Body of pancreas (tissue), 4 donors: ENCODE data around the gene AUH.

Experiments
- CTCF ChIP-seq, 7 experiments: fragments of 450-650 bp in 4 of 7; fragments of 200-600 bp in 3 of 7; sonication (generic) in 3 of 7; IDR thresholded peaks; one replicate each; pipeline ENCODE4 v1.5.1; 2016 to 2019; ENCODE audit warnings: antibody characterized with exemption in 7 of 7
- POLR2A ChIP-seq, 3 donors: fragments of 450-650 bp; IDR thresholded peaks; one replicate each; pipeline ENCODE4 v1.6.1; 2016; ENCODE audit warnings: antibody characterized with exemption in 3 of 3, mild to moderate bottlenecking in 2 of 3

GRCh38 chr9:91298311-91298710, 63.4 kb downstream of the AUH start:
- TF ChIP-seq CTCF (IDR thresholded peaks at IDR 0.05) (no peak), POLR2A (IDR thresholded peaks at IDR 0.05) (no peak)
